ENCODE measurements around the gene ABCF1. TPM values are rescaled to one million over a fixed set of nuclear protein-coding genes. Genes with fewer than 3 reads are reported as not detected.

Gene ABCF1
- total and polyA plus RNA-seq, 4 donors, result 25.8 to 55.4 (median 36.2) TPM

DNA sequence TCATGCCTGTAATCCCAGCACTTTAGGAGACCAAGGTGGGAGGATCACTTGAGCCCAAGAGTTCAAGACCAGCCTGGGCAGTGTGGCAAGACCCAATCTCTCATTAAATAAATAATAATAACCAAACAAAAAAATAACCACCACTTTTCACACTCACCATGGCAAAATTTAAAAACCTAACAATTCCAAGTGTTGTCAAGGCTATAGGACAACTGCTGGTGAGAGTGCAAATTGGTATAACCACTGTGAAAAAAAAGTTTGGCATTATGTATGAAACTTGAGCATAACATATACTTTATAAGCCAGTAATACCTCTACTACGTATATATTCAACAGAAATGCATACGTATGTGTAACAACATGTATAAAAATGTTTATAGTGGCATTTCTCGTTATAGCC, 10.3 kb upstream of the ABCF1 start:
- Histone ChIP-seq H3K4me3 (no peak overlapping the region), H3K4me1 (ENCODE audit: control insufficient read depth in 5 of 5, insufficient read depth in 5 of 5, low read length in 5 of 5) (peaks cover 0 to 10% (median 4%) of the 10 kb centered on the region in 5 donors), H3K9me3 (ENCODE audit: control insufficient read depth in 4 of 4, insufficient read depth in 3 of 4, low read length in 3 of 4) (no peaks in the 10 kb centered on the region), H3K36me3 (ENCODE audit: control insufficient read depth in 4 of 4, insufficient read depth in 4 of 4, low read length in 4 of 4) (peaks cover 8 to 13% (median 8%) of the 10 kb centered on the region in 4 donors), H3K9ac (ENCODE audit: insufficient read depth in 1 of 2, low read length in 2 of 2) (no peak overlapping the region), H3K27ac (ENCODE audit: low read depth in 1 of 2, low read length in 1 of 2) (no peak overlapping the region), H3K27me3 (ENCODE audit: control insufficient read depth in 3 of 3, insufficient read depth in 3 of 3, low read length in 2 of 3) (no peaks in the 10 kb centered on the region)
- WGBS, 2 donors, result 96 to 98% methylated on average over 3 of the region's 3 CpGs
- DNase-seq (no peak), ATAC-seq (ENCODE audit: insufficient read depth, low FRiP score) (no peak)
- TF ChIP-seq, protein P1, sequence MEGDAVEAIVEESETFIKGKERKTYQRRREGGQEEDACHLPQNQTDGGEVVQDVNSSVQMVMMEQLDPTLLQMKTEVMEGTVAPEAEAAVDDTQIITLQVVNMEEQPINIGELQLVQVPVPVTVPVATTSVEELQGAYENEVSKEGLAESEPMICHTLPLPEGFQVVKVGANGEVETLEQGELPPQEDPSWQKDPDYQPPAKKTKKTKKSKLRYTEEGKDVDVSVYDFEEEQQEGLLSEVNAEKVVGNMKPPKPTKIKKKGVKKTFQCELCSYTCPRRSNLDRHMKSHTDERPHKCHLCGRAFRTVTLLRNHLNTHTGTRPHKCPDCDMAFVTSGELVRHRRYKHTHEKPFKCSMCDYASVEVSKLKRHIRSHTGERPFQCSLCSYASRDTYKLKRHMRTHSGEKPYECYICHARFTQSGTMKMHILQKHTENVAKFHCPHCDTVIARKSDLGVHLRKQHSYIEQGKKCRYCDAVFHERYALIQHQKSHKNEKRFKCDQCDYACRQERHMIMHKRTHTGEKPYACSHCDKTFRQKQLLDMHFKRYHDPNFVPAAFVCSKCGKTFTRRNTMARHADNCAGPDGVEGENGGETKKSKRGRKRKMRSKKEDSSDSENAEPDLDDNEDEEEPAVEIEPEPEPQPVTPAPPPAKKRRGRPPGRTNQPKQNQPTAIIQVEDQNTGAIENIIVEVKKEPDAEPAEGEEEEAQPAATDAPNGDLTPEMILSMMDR (IDR thresholded peaks at IDR 0.05; ENCODE audit: control extremely low read depth, extremely low read depth), result no peak

DNA sequence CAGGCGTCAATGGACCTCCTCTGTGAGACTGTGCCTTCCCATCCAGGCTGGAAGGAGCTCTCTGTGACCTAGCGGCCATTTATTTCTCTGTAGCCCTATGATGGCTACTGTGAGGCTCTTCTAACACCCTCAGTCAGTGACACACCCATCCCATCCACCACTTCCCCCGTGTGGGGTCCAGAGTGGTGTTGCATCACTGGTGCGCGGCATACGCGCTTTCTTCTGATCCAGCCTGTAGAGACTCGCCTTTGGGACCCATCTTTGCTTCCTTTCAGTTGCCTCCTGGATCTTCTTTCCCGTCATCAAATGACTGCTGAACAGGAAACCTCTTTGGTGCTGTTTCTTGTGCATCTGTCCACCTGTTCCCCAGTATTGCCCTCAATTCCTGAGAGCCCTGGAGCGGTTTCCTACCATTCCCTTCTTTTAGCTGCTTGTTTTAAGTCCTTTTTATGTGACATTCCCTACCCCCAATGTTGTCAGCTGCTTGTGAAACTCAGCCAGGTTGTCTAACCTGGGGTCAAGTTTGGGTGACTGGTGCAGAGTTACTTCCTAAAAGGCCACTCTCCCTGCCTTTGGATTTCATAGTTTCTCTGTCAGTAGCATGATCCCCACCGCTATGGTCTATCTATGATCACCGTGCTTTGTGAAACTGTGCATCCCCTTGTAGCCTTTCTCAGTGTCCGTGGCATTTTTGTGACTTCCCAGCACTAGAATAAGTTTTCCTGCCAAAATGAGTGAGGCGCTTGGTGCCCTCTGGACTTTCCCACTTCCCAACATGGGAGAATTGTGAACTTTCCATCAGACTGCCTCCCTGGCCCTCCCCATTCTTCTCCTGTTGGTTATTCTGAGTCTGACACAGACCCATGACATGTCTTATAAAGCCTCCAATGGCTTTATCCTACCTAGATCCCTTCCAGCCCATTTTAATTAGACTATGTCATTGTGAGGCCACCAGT, 8.5 kb upstream of the ABCF1 start:
- Histone ChIP-seq H3K9me3 (ENCODE audit: control insufficient read depth in 4 of 4, insufficient read depth in 3 of 4, low read length in 3 of 4) (no peaks in the 10 kb centered on the region), H3K4me3 (no peak overlapping the region), H3K36me3 (ENCODE audit: control insufficient read depth in 4 of 4, insufficient read depth in 4 of 4, low read length in 4 of 4) (peaks cover 7 to 13% (median 8%) of the 10 kb centered on the region in 4 donors), H3K27me3 (ENCODE audit: control insufficient read depth in 3 of 3, insufficient read depth in 3 of 3, low read length in 2 of 3) (no peaks in the 10 kb centered on the region), H3K4me1 (ENCODE audit: control insufficient read depth in 5 of 5, insufficient read depth in 5 of 5, low read length in 5 of 5) (peaks cover 0 to 8% (median 4%) of the 10 kb centered on the region in 5 donors), H3K9ac (ENCODE audit: insufficient read depth in 1 of 2, low read length in 2 of 2) (no peak overlapping the region), H3K27ac (ENCODE audit: low read depth in 1 of 2, low read length in 1 of 2) (no peak overlapping the region)
- ATAC-seq (ENCODE audit: insufficient read depth, low FRiP score) (no peak), DNase-seq (no peak)
- TF ChIP-seq, protein P1 (IDR thresholded peaks at IDR 0.05; ENCODE audit: control extremely low read depth, extremely low read depth), result no peak
- 79 to 88% methylated on average over 14 of the region's 14 CpGs for WGBS, 2 donors

DNA sequence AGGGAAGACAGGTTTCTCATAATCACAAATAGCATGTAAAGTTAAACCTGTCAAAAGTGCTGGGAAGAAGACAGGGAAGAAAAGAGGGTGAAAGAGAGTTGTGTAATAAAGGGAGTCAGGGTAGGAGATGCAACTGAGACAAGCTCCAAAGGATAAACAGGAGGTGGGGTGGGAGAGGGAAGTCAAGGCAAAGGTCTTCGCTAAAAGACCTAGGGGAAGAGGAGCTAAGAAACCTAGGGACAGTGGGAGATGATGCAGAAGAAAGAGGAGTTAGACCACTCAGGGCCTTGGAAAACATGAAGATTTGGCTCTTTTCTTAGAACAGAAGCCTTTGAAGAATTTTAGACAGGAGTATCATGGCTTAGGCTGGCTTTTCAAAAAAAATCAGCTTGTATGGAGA, 7.1 kb upstream of the ABCF1 start:
- ATAC-seq (ENCODE audit: insufficient read depth, low FRiP score) (no peak), DNase-seq (no peak)
- TF ChIP-seq, protein P1 (IDR thresholded peaks at IDR 0.05; ENCODE audit: control extremely low read depth, extremely low read depth), result no peak
- WGBS, 2 donors, result 92 to 98% methylated on average over 1 of the region's 1 CpG
- Histone ChIP-seq H3K4me3 (no peak overlapping the region), H3K4me1 (ENCODE audit: control insufficient read depth in 5 of 5, insufficient read depth in 5 of 5, low read length in 5 of 5) (no peaks in the 10 kb centered on the region), H3K27me3 (ENCODE audit: control insufficient read depth in 3 of 3, insufficient read depth in 3 of 3, low read length in 2 of 3) (no peaks in the 10 kb centered on the region), H3K36me3 (ENCODE audit: control insufficient read depth in 4 of 4, insufficient read depth in 4 of 4, low read length in 4 of 4) (peaks cover 7 to 13% (median 8%) of the 10 kb centered on the region in 4 donors), H3K9me3 (ENCODE audit: control insufficient read depth in 4 of 4, insufficient read depth in 3 of 4, low read length in 3 of 4) (no peaks in the 10 kb centered on the region), H3K27ac (ENCODE audit: low read depth in 1 of 2, low read length in 1 of 2) (no peak overlapping the region), H3K9ac (ENCODE audit: insufficient read depth in 1 of 2, low read length in 2 of 2) (no peak overlapping the region)
